Measurements from ENCODE around the gene GRAMD4. TPM values are rescaled to one million over a fixed set of nuclear protein-coding genes. Genes with fewer than 3 reads are reported as not detected.

The GRAMD4 gene
- total and polyA plus RNA-seq, 10 of the 15 experiments (the other 5 are each of a cell fraction or from before 2014, with no cell fraction given): 0.21 to 45.5 (median 10.6) TPM

DNA sequence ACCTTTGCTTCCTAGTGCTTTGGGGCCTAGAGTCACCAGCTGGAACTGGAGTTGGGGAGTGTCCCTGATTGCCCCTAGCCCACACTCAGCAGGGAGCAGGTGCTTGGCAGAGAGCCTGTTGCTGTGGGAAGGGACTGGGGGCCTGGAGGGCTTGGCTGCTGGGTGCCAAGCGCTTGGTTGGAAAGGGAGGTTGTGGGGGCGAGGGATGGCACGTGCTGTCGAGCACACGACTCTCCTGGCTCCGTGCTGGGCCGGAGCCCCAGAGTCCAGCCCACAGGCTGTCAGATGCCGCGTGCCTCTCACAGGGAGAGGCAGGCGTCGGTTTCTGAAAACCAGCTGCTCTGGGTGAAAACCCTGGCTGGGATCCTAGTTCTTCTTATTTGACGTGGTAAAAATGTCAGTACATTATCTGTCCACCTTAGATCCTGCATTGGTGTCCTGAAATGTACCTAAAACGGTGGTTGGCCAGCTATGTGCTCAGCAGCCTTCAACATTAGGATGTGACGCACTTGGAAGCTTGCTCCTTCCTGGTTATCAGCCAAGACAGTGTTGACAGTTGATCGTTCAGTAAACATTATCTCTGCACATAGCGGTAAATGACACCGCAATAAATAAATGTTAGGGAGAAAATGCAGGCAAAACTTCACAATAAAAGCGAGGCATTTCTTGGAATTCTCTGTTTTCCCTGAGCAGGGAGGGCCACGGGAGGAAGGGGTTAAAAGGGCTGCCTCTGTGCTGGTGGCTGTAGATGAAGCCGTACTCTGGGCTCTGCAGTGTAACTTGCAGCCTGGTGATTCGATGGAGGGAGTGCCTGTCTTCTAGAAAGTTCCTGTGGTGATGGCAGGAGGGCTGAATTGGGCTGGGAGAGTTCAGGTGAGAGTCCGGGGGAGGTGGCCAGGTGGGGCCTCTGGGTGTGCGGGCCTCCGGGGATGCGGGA, 29.2 kb downstream of the GRAMD4 start:
- no peak for FAIRE-seq
- CTCF ChIA-PET: no interaction called here
- TF ChIP-seq, protein P1, sequence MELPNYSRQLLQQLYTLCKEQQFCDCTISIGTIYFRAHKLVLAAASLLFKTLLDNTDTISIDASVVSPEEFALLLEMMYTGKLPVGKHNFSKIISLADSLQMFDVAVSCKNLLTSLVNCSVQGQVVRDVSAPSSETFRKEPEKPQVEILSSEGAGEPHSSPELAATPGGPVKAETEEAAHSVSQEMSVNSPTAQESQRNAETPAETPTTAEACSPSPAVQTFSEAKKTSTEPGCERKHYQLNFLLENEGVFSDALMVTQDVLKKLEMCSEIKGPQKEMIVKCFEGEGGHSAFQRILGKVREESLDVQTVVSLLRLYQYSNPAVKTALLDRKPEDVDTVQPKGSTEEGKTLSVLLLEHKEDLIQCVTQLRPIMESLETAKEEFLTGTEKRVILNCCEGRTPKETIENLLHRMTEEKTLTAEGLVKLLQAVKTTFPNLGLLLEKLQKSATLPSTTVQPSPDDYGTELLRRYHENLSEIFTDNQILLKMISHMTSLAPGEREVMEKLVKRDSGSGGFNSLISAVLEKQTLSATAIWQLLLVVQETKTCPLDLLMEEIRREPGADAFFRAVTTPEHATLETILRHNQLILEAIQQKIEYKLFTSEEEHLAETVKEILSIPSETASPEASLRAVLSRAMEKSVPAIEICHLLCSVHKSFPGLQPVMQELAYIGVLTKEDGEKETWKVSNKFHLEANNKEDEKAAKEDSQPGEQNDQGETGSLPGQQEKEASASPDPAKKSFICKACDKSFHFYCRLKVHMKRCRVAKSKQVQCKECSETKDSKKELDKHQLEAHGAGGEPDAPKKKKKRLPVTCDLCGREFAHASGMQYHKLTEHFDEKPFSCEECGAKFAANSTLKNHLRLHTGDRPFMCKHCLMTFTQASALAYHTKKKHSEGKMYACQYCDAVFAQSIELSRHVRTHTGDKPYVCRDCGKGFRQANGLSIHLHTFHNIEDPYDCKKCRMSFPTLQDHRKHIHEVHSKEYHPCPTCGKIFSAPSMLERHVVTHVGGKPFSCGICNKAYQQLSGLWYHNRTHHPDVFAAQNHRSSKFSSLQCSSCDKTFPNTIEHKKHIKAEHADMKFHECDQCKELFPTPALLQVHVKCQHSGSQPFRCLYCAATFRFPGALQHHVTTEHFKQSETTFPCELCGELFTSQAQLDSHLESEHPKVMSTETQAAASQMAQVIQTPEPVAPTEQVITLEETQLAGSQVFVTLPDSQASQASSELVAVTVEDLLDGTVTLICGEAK (IDR thresholded peaks at IDR 0.05; ENCODE audit: borderline replicate concordance): no peak
- TF ChIP-seq YBX1 (IDR thresholded peaks at IDR 0.05) (no peak), SPI1 (IDR thresholded peaks at IDR 0.05; ENCODE audit: borderline replicate concordance, insufficient read depth, low read depth, low read length) (no peak), POLR2A (IDR thresholded peaks at IDR 0.05; ENCODE audit: low read depth, low read length) (no peak), GATAD2B (conservative IDR thresholded peaks at IDR 0.05; ENCODE audit: low read depth) (no peak), HDAC6 (IDR thresholded peaks at IDR 0.05; ENCODE audit: unreplicated experiment) (no peak), IKZF1 (conservative IDR thresholded peaks at IDR 0.05) (no peak), RB1 (IDR thresholded peaks at IDR 0.05; ENCODE audit: borderline replicate concordance) (no peak)
- TF ChIP-seq, protein P2, sequence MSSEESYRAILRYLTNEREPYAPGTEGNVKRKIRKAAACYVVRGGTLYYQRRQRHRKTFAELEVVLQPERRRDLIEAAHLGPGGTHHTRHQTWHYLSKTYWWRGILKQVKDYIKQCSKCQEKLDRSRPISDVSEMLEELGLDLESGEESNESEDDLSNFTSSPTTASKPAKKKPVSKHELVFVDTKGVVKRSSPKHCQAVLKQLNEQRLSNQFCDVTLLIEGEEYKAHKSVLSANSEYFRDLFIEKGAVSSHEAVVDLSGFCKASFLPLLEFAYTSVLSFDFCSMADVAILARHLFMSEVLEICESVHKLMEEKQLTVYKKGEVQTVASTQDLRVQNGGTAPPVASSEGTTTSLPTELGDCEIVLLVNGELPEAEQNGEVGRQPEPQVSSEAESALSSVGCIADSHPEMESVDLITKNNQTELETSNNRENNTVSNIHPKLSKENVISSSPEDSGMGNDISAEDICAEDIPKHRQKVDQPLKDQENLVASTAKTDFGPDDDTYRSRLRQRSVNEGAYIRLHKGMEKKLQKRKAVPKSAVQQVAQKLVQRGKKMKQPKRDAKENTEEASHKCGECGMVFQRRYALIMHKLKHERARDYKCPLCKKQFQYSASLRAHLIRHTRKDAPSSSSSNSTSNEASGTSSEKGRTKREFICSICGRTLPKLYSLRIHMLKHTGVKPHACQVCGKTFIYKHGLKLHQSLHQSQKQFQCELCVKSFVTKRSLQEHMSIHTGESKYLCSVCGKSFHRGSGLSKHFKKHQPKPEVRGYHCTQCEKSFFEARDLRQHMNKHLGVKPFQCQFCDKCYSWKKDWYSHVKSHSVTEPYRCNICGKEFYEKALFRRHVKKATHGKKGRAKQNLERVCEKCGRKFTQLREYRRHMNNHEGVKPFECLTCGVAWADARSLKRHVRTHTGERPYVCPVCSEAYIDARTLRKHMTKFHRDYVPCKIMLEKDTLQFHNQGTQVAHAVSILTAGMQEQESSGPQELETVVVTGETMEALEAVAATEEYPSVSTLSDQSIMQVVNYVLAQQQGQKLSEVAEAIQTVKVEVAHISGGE (CRISPR knock-in tag; IDR thresholded peaks at IDR 0.05): no peak
- TF ChIP-seq, protein P3, sequence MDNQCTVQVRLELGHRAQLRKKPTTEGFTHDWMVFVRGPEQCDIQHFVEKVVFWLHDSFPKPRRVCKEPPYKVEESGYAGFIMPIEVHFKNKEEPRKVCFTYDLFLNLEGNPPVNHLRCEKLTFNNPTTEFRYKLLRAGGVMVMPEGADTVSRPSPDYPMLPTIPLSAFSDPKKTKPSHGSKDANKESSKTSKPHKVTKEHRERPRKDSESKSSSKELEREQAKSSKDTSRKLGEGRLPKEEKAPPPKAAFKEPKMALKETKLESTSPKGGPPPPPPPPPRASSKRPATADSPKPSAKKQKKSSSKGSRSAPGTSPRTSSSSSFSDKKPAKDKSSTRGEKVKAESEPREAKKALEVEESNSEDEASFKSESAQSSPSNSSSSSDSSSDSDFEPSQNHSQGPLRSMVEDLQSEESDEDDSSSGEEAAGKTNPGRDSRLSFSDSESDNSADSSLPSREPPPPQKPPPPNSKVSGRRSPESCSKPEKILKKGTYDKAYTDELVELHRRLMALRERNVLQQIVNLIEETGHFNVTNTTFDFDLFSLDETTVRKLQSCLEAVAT (IDR thresholded peaks at IDR 0.05): no peak
- TF ChIP-seq, protein P4, sequence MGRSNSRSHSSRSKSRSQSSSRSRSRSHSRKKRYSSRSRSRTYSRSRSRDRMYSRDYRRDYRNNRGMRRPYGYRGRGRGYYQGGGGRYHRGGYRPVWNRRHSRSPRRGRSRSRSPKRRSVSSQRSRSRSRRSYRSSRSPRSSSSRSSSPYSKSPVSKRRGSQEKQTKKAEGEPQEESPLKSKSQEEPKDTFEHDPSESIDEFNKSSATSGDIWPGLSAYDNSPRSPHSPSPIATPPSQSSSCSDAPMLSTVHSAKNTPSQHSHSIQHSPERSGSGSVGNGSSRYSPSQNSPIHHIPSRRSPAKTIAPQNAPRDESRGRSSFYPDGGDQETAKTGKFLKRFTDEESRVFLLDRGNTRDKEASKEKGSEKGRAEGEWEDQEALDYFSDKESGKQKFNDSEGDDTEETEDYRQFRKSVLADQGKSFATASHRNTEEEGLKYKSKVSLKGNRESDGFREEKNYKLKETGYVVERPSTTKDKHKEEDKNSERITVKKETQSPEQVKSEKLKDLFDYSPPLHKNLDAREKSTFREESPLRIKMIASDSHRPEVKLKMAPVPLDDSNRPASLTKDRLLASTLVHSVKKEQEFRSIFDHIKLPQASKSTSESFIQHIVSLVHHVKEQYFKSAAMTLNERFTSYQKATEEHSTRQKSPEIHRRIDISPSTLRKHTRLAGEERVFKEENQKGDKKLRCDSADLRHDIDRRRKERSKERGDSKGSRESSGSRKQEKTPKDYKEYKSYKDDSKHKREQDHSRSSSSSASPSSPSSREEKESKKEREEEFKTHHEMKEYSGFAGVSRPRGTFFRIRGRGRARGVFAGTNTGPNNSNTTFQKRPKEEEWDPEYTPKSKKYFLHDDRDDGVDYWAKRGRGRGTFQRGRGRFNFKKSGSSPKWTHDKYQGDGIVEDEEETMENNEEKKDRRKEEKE (IDR thresholded peaks at IDR 0.05): no peak

More for the DNA sequence above, 29.2 kb downstream of the GRAMD4 start:
- POLR2A ChIA-PET: no interaction called here
- intact Hi-C loops (cut with micrococcal nuclease; ENCODE audit: unreplicated experiment): no loop called here
- peaks cover 7% of the 10 kb centered on the region for H3K4me1 ChIP-seq (ENCODE audit: control insufficient read depth, insufficient read depth, low read length)
- peaks cover 0 to 2% of the 10 kb centered on the region in 2 experiments; a peak in 1 of 4 replicates for H3K36me3 ChIP-seq (ENCODE audit: control insufficient read depth in 2 of 2, insufficient read depth in 2 of 2, low read length in 1 of 2)
- SMC1A ChIA-PET (ENCODE audit: uncharacterized antibody, unreplicated experiment): no interaction called here
- WGBS (ENCODE audit: insufficient coverage, insufficient replicate concordance, low lambda C conversion rate, missing lambda C conversion rate): 63% methylated on average over 25 of the region's 25 CpGs
- H2AFZ ChIP-seq (ENCODE audit: control insufficient read depth, low read depth, low read length): no peak overlapping the region
- H3K27ac ChIP-seq (ENCODE audit: control insufficient read depth, insufficient read depth): no peak overlapping the region
- RAD21 ChIA-PET (ENCODE audit: unreplicated experiment): no interaction called here
- BruUV-seq (replicated peaks): no TSS peak
- H4K20me1 ChIP-seq (ENCODE audit: control insufficient read depth, insufficient read depth): no peaks in the 10 kb centered on the region
- DNase-seq (ENCODE audit: low read depth, low spot score) (no peak), ATAC-seq (no peak)
- no peaks in the 10 kb centered on the region for H3K27me3 ChIP-seq (replicated peaks in 1 of 2; ENCODE audit: control insufficient read depth in 2 of 2, insufficient read depth in 2 of 2, low read length in 1 of 2)
- H3K4me2 ChIP-seq (ENCODE audit: control insufficient read depth, insufficient read depth): no peak overlapping the region
- H3K4me3 ChIP-seq: no peak overlapping the region
- in situ Hi-C loops (cut with MboI): no loop called here
- no peaks in the 10 kb centered on the region for H3K79me2 ChIP-seq (ENCODE audit: control insufficient read depth, insufficient read depth, low read length)
- no peaks in the 10 kb centered on the region for H3K9me3 ChIP-seq (replicated peaks; ENCODE audit: control insufficient read depth, insufficient read depth, low read length)
- no peak overlapping the region for H3K9ac ChIP-seq (ENCODE audit: control insufficient read depth, insufficient read depth, low read length)
